Psoas muscle (tissue), 8 donors: ENCODE data around the gene IGF2BP3. TPM values are rescaled to one million over a fixed set of nuclear protein-coding genes. Genes with fewer than 3 reads are reported as not detected.

ENCODE experiments used
- ATAC-seq, 4 donors: fragments of 200-7000 bp; cut with Tn5 transposase; one replicate each; pipeline ENCODE4 v1.9.1; 2020; ENCODE audit warnings: moderate library complexity in 3 of 4, mild to moderate bottlenecking in 2 of 4
- DNase-seq, 2 donors: peaks; one replicate each; pipeline ENCODE4 v3.0.0-alpha.2; 2020
- H3K27ac ChIP-seq: fragments of 200-600 bp; one replicate; pipeline ENCODE4 v1.8.0; 2022
- H3K27me3 ChIP-seq, 3 donors: fragments of 200-600 bp in 1 of 3; one replicate each; pipeline versions ENCODE4 v1.6.1 to v1.8.0; 2013 to 2022; ENCODE audit warnings: low read length in 2 of 3, mild to moderate bottlenecking in 2 of 3, moderate library complexity in 1 of 3; ENCODE audit not compliant: insufficient read depth in 3 of 3
- H3K36me3 ChIP-seq, 2 donors: fragments of 200-600 bp in 1 of 2; one replicate each; pipeline versions ENCODE4 v1.6.1 to v1.8.0; 2013 to 2022; ENCODE audit warnings: low read depth in 1 of 2, mild to moderate bottlenecking in 1 of 2, moderate library complexity in 1 of 2; ENCODE audit not compliant: insufficient read depth in 1 of 2
- H3K4me1 ChIP-seq: fragments of 200-600 bp; one replicate; pipeline ENCODE4 v1.8.0; 2022
- H3K4me3 ChIP-seq: fragments of 200-600 bp; one replicate; pipeline ENCODE4 v1.8.0; 2022; ENCODE audit warnings: mild to moderate bottlenecking
- H3K9me3 ChIP-seq: fragments of 200-600 bp; one replicate; pipeline ENCODE4 v1.8.0; 2022
- WGBS, 3 donors: extraction: QIAGEN DNeasy Blood & Tissue Kit; methylation state at CpG; one replicate each; pipeline versions ENCODE4 v1.1.6 to v1.1.7; 2013; 5-methylcytosine and 5-hydroxymethylcytosine counted together
- intact Hi-C, 2 donors: fragments of 100-400 bp; cut with DNase I; formaldehyde crosslinking; loops; one replicate each; pipeline versions ENCODE4 v1.11.0 to v1.14.2; 2022
- polyA plus RNA-seq, 3 donors: library from polyadenylated mRNA; stranded (reverse); fragments of 200-250 nt; gene quantifications; one replicate each; pipeline ENCODE4 v1.2.3, GENCODE V29; 2013
- total RNA-seq, 4 donors: library from RNA; stranded (reverse); fragmentation: NEBNext Ultra II Directional in 2 of 4; extraction: Animal tissue kit (Norgen Biotek cat#: 25700) in 2 of 4; gene quantifications; one replicate each; pipeline versions ENCODE4 v1.2.1 to v1.2.4, GENCODE V29; 2021 to 2023
- TF ChIP-seq, protein P1 (sequence below): fragments of 200-600 bp; IDR thresholded peaks from one replicate; pipeline ENCODE4 v1.8.0; 2022; ENCODE audit warnings: antibody characterized with exemption
- donor health status: healthy with polysubstance abuse.
- donor health status: DM: no; HTN: no; CAD: no; lungs with moderate emphysema.
- donor health status: Bipolar disorder and iron deficiency.
- donor health status: healthy.
- donor health status: DM: yes; HTN: yes; CAD: no.
- donor health status: DM: no; HTN: no; CAD: no.
- donor health status: DM: no; HTN: no; CAD: no.
- donor health status: DM: yes; HTN: yes; CAD: no.

Gene IGF2BP3
- total and polyA plus RNA-seq, 7 donors, result 0.03 to 0.73 (median 0.34) TPM

DNA sequence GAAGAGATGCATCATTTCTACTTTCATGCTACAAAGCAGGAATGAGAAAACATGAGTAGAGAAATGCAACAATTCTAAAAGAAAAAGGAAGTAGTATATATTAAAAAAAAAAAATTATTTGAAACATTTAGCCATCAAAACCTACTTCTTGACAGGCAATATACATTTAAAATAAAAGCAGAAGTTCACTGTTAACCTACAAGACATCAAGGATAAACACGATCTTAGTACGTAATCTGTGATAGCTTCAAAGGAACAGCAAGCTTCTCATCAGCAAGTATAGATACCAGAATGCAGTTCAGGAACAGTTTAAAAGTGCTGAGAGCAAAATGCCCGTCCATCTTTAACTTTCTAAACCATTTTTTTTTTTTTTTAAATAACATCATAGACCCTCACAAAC is 134.2 kb downstream of the IGF2BP3 start:
- 78 to 87% (median 80%) methylated on average over 3 of the region's 3 CpGs for WGBS, 3 donors
- intact Hi-C loops, result no loop called here
- Histone ChIP-seq H3K4me3 (no peak overlapping the region), H3K27ac (no peak overlapping the region), H3K9me3 (no peaks in the 10 kb centered on the region), H3K27me3 (no peaks in the 10 kb centered on the region), H3K36me3 (no peaks in the 10 kb centered on the region), H3K4me1 (peaks cover 4% of the 10 kb centered on the region)
- ATAC-seq, result no peak
- TF ChIP-seq, protein P1, sequence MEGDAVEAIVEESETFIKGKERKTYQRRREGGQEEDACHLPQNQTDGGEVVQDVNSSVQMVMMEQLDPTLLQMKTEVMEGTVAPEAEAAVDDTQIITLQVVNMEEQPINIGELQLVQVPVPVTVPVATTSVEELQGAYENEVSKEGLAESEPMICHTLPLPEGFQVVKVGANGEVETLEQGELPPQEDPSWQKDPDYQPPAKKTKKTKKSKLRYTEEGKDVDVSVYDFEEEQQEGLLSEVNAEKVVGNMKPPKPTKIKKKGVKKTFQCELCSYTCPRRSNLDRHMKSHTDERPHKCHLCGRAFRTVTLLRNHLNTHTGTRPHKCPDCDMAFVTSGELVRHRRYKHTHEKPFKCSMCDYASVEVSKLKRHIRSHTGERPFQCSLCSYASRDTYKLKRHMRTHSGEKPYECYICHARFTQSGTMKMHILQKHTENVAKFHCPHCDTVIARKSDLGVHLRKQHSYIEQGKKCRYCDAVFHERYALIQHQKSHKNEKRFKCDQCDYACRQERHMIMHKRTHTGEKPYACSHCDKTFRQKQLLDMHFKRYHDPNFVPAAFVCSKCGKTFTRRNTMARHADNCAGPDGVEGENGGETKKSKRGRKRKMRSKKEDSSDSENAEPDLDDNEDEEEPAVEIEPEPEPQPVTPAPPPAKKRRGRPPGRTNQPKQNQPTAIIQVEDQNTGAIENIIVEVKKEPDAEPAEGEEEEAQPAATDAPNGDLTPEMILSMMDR, result no peak
- DNase-seq, result no peak

- intact Hi-C loops, result no loop called here
- no peak for DNase-seq
- Histone ChIP-seq H3K27ac (no peak overlapping the region), H3K9me3 (no peaks in the 10 kb centered on the region), H3K27me3 (no peaks in the 10 kb centered on the region), H3K36me3 (no peaks in the 10 kb centered on the region), H3K4me3 (no peak overlapping the region), H3K4me1 (peaks cover 4% of the 10 kb centered on the region)
- TF ChIP-seq, protein P1, result no peak
- no peak for ATAC-seq
- WGBS, 3 donors, result 18 to 36% (median 23%) methylated on average over 6 of the region's 6 CpGs
Measured at GRCh38 chr7:23335621-23336020, 134.7 kb downstream of the IGF2BP3 start.

DNA sequence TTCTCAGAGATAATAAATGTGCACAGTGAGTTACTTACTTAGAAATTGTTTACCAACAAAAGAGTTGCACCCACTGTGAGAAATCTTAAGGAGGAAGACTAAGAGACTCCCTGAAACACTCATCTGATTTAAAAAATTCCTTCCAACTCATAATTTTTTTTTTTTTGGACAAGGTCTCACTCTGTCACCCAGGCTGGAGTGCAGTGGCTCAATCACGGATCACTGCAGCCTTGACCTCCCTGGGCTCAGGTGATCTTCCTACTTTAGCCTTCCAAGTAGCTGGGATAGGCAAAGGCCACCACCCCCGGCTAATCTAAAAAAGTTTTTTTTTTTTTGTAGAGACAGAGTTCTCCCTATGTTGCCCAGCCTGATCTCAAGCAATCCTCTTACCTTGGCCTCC is 135.2 kb downstream of the IGF2BP3 start:
- ATAC-seq, result no peak
- H3K4me1 ChIP-seq, result peaks cover 4% of the 10 kb centered on the region
- TF ChIP-seq, protein P1, result no peak
- no peak overlapping the region for H3K27ac ChIP-seq
- no peaks in the 10 kb centered on the region for H3K9me3 ChIP-seq
- H3K36me3 ChIP-seq, result no peaks in the 10 kb centered on the region
- H3K4me3 ChIP-seq, result no peak overlapping the region
- intact Hi-C loops, result no loop called here
- WGBS, 3 donors, result 64 to 72% (median 72%) methylated on average over 2 of the region's 2 CpGs
- H3K27me3 ChIP-seq, result no peaks in the 10 kb centered on the region
- DNase-seq, result no peak

- Histone ChIP-seq H3K27me3 (no peaks in the 10 kb centered on the region), H3K9me3 (no peaks in the 10 kb centered on the region), H3K4me1 (peaks cover 4% of the 10 kb centered on the region), H3K4me3 (no peak overlapping the region), H3K27ac (no peak overlapping the region), H3K36me3 (no peaks in the 10 kb centered on the region)
- 9 to 24% (median 14%) methylated on average over 5 of the region's 5 CpGs for WGBS, 3 donors
- ATAC-seq (peak in 3 of 4 donors; percentile 37 to 66 (median 56)), DNase-seq (peak in 1 of 2 donors; percentile 23)
- TF ChIP-seq, protein P1, result no peak
- intact Hi-C loops, result no loop called here
Measured at GRCh38 chr7:23334482-23335056, 135.7 kb downstream of the IGF2BP3 start.

- TF ChIP-seq, protein P1, result no peak
- ATAC-seq, result peak; percentile 55 to 83 (median 74)
- intact Hi-C loops, result no loop called here
- peaks cover 4% of the 10 kb centered on the region for H3K4me1 ChIP-seq
- no peaks in the 10 kb centered on the region for H3K9me3 ChIP-seq
- WGBS, 3 donors, result 27 to 42% (median 30%) methylated on average over 9 of the region's 9 CpGs
- H3K36me3 ChIP-seq, result no peaks in the 10 kb centered on the region
- no peak overlapping the region for H3K27ac ChIP-seq
- no peaks in the 10 kb centered on the region for H3K27me3 ChIP-seq
- H3K4me3 ChIP-seq, result no peak overlapping the region
- DNase-seq, result peak; percentile 47 to 61
Measured at GRCh38 chr7:23333671-23334246, 136.5 kb downstream of the IGF2BP3 start.
